OCI-LY1 (cell line): ENCODE results near the gene TAGLN.

ENCODE experiments used
- H2AFZ ChIP-seq: fragments of 200-600 bp; sonication (generic), shearing (Covaris generic); 2 replicates; pipeline ENCODE4 v1.6.0; 2014; ENCODE audit warnings: antibody characterized with exemption, mild to moderate bottlenecking, low read length
- H3F3A ChIP-seq: fragments of 200-600 bp; sonication (generic), shearing (Covaris generic); 2 replicates; pipeline ENCODE4 v1.6.0; 2014; ENCODE audit warnings: mild to moderate bottlenecking, antibody characterized with exemption, low read length, moderate library complexity; ENCODE audit not compliant: insufficient read depth
- H3K27ac ChIP-seq: fragments of 200-600 bp; sonication (generic); 2 replicates; pipeline ENCODE4 v1.5.1; 2014; ENCODE audit warnings: low read length, mixed run types, mild to moderate bottlenecking, low read depth; ENCODE audit not compliant: poor library complexity, severe bottlenecking
- H3K27me3 ChIP-seq: fragments of 200-600 bp; sonication (generic); 2 replicates; pipeline ENCODE4 v1.6.0; 2014; ENCODE audit warnings: antibody characterized with exemption, mild to moderate bottlenecking, low read length, moderate library complexity; ENCODE audit not compliant: insufficient read depth
- H3K36me3 ChIP-seq: fragments of 200-600 bp; sonication (generic); 2 replicates; pipeline ENCODE4 v1.6.1; 2014; ENCODE audit warnings: mild to moderate bottlenecking, antibody characterized with exemption, low read length, moderate library complexity, mixed read lengths; ENCODE audit not compliant: insufficient read depth
- H3K4me1 ChIP-seq: fragments of 200-600 bp; sonication (generic); 2 replicates; pipeline ENCODE4 v1.5.1; 2014; ENCODE audit warnings: mild to moderate bottlenecking, low read length, moderate library complexity; ENCODE audit not compliant: insufficient read depth, severe bottlenecking
- H3K4me2 ChIP-seq: fragments of 200-600 bp; sonication (generic), shearing (Covaris generic); 2 replicates; pipeline ENCODE4 v1.6.1; 2014; ENCODE audit warnings: low read length
- H3K4me3 ChIP-seq: fragments of 200-600 bp; sonication (generic); 2 replicates; pipeline ENCODE4 v1.5.1; 2014; ENCODE audit warnings: low read length, low read depth, mild to moderate bottlenecking, mixed read lengths; ENCODE audit not compliant: poor library complexity, severe bottlenecking
- H3K79me2 ChIP-seq: fragments of 200-600 bp; shearing (Covaris generic); 2 replicates; pipeline ENCODE4 v1.6.1; 2016; ENCODE audit warnings: mixed run types, low read length, mixed read lengths; ENCODE audit not compliant: insufficient read depth
- H3K9ac ChIP-seq: fragments of 200-600 bp; sonication (generic), shearing (Covaris generic); 2 replicates; pipeline ENCODE4 v1.6.1; 2014; ENCODE audit warnings: mild to moderate bottlenecking, low read length, mixed read lengths
- H3K9me2 ChIP-seq: fragments of 200-600 bp; sonication (generic), shearing (Covaris generic); 2 replicates; pipeline ENCODE4 v1.6.1; 2014; ENCODE audit warnings: low read depth, mild to moderate bottlenecking, low read length, mixed read lengths
- H3K9me3 ChIP-seq: fragments of 200-600 bp; shearing (Covaris generic); 2 replicates; pipeline ENCODE4 v1.6.1; 2014; ENCODE audit warnings: low read length, mixed read lengths
- H4K20me1 ChIP-seq: fragments of 200-600 bp; sonication (generic), shearing (Covaris generic); 2 replicates; pipeline ENCODE4 v1.6.0; 2016; ENCODE audit warnings: mild to moderate bottlenecking, low read length; ENCODE audit not compliant: insufficient read depth
- CTCF ChIP-seq: fragments of 200-600 bp; sonication (generic), shearing (Covaris generic); IDR thresholded peaks from 2 replicates; pipeline ENCODE4 v1.5.1; 2017; ENCODE audit warnings: mild to moderate bottlenecking, antibody characterized with exemption, low read length, moderate library complexity, mixed read lengths
- EZH2 ChIP-seq: fragments of 200-600 bp; sonication (generic), shearing (Covaris generic); IDR thresholded peaks from 2 replicates; pipeline ENCODE4 v1.8.0; 2017; ENCODE audit warnings: borderline replicate concordance, mixed run types, mild to moderate bottlenecking, antibody characterized with exemption, low read length, moderate library complexity, mixed read lengths

The TAGLN gene

GRCh38 chr11:117230999-117231841 is 32.0 kb downstream of the TAGLN start:
- H3K9me3 ChIP-seq = no peaks in the 10 kb centered on the region
- H3K27ac ChIP-seq = peak overlapping the region; percentile 77
- H2AFZ ChIP-seq = no peak overlapping the region
- TF ChIP-seq EZH2 = no peak
- no peak for TF ChIP-seq CTCF
- peak overlapping the region; percentile 93 for H3K9ac ChIP-seq
- peak overlapping the region; percentile 94 for H3K4me3 ChIP-seq
- peaks cover 31% of the 10 kb centered on the region for H3K4me1 ChIP-seq
- peaks cover 7% of the 10 kb centered on the region; the same call in 1 of the 2 replicates for H3K79me2 ChIP-seq
- no peaks in the 10 kb centered on the region for H3K27me3 ChIP-seq
- H3K36me3 ChIP-seq = peaks cover 27% of the 10 kb centered on the region
- H3K9me2 ChIP-seq = no peaks in the 10 kb centered on the region
- H3F3A ChIP-seq = no peaks in the 10 kb centered on the region
- H3K4me2 ChIP-seq = peak overlapping the region; percentile 78
- no peaks in the 10 kb centered on the region for H4K20me1 ChIP-seq

GRCh38 chr11:117231842-117232091 is 32.6 kb downstream of the TAGLN start, which contains the start of gene PCSK7:
PCSK7 (minus strand) TSS chr11:117232073; CDS start chr11:117229844, 2,229 bp downstream.
- no peak within 1 kb of the TSS; the same call in 1 of the 2 replicates for H2AFZ ChIP-seq
- peaks cover 25% of the 10 kb centered on the region for H3K36me3 ChIP-seq
- no peaks in the 10 kb centered on the region for H3K9me3 ChIP-seq
- no peaks in the 10 kb centered on the region for H3K27me3 ChIP-seq
- no peaks in the 10 kb centered on the region for H4K20me1 ChIP-seq
- H3K79me2 ChIP-seq = peaks cover 7% of the 10 kb centered on the region; the same call in 1 of the 2 replicates
- H3K4me1 ChIP-seq = peaks cover 31% of the 10 kb centered on the region
- peak within 1 kb of the TSS; percentile 98 for H3K4me2 ChIP-seq
- no peaks in the 10 kb centered on the region for H3F3A ChIP-seq
- TF ChIP-seq CTCF (no peak), EZH2 (no peak)
- no peaks in the 10 kb centered on the region for H3K9me2 ChIP-seq
- peak within 1 kb of the TSS; percentile 94 for H3K9ac ChIP-seq
- H3K4me3 ChIP-seq = peak within 1 kb of the TSS; percentile 94
- H3K27ac ChIP-seq = peak within 1 kb of the TSS; percentile 77

GRCh38 chr11:117232092-117232878 is 33.1 kb downstream of the TAGLN start, which contains the start of gene RNF214:
RNF214 (plus strand) TSS chr11:117232671; CDS start chr11:117234273, 1,602 bp downstream.
- Histone ChIP-seq H3K4me3 (peak within 1 kb of the TSS; percentile 94), H3K9me3 (no peaks in the 10 kb centered on the region), H2AFZ (no peak within 1 kb of the TSS; the same call in 1 of the 2 replicates), H3K4me1 (peaks cover 31% of the 10 kb centered on the region), H3F3A (no peaks in the 10 kb centered on the region), H3K27ac (peak within 1 kb of the TSS; percentile 77), H3K9me2 (no peaks in the 10 kb centered on the region), H4K20me1 (no peaks in the 10 kb centered on the region), H3K79me2 (peaks cover 7% of the 10 kb centered on the region; the same call in 1 of the 2 replicates), H3K4me2 (peak within 1 kb of the TSS; percentile 98), H3K27me3 (no peaks in the 10 kb centered on the region), H3K9ac (peak within 1 kb of the TSS; percentile 94), H3K36me3 (peaks cover 20% of the 10 kb centered on the region)
- TF ChIP-seq EZH2 (no peak), CTCF (peak; percentile 72)
